OCI-LY3 (cell line): ENCODE results near the gene SYNE2.

Experiments used
- H2AFZ ChIP-seq: fragments of 200-600, 300-600 bp; shearing (Covaris generic); 2 replicates; pipeline ENCODE4 v1.6.0; 2014; ENCODE audit warnings: antibody characterized with exemption, low read depth, low read length
- H3K27ac ChIP-seq: fragments of 200-600, 300-600 bp; sonication (generic); 2 replicates; pipeline ENCODE4 v1.5.1; 2014; ENCODE audit warnings: mild to moderate bottlenecking, low read length, moderate library complexity, mixed read lengths
- H3K27me3 ChIP-seq: fragments of 200-600, 300-600 bp; sonication (generic); 2 replicates; pipeline ENCODE4 v1.6.1; 2014; ENCODE audit warnings: low read depth, low read length, mixed read lengths
- H3K36me3 ChIP-seq: fragments of 200-600, 300-600 bp; sonication (generic); replicated peaks from 2 replicates; pipeline ENCODE3; 2014; ENCODE audit warnings: low read depth, low read length, mixed read lengths
- H3K4me1 ChIP-seq: fragments of 300-600, 200-600 bp; sonication (generic); 2 replicates; pipeline ENCODE4 v1.6.1; 2014; ENCODE audit warnings: low read length, mixed read lengths
- H3K4me2 ChIP-seq: fragments of 200-600, 300-600 bp; sonication (generic); 2 replicates; pipeline ENCODE4 v1.6.1; 2014; ENCODE audit warnings: low read length, mixed read lengths
- H3K4me3 ChIP-seq: fragments of 300-600, 200-600 bp; sonication (generic); 2 replicates; pipeline ENCODE4 v1.5.1; 2014; ENCODE audit warnings: antibody characterized with exemption, mild to moderate bottlenecking, low read length, moderate library complexity
- H3K79me2 ChIP-seq: fragments of 300-600, 200-600 bp; shearing (Covaris generic); 2 replicates; pipeline ENCODE4 v1.6.1; 2014; ENCODE audit warnings: mild to moderate bottlenecking, low read length, mixed read lengths
- H3K9ac ChIP-seq: fragments of 300-600, 200-600 bp; shearing (Covaris generic); 2 replicates; pipeline ENCODE4 v1.6.0; 2014; ENCODE audit warnings: mild to moderate bottlenecking, low read length, moderate library complexity
- H3K9me3 ChIP-seq: fragments of 200-600, 300-600 bp; shearing (Covaris generic); 2 replicates; pipeline ENCODE4 v1.6.1; 2014; ENCODE audit warnings: low read length, mixed read lengths; ENCODE audit not compliant: insufficient read depth
- H4K20me1 ChIP-seq: fragments of 200-600, 300-600 bp; sonication (generic); 2 replicates; pipeline ENCODE4 v1.6.1; 2016; ENCODE audit warnings: low read length, mixed read lengths; ENCODE audit not compliant: insufficient read depth
- EZH2phosphoT487 ChIP-seq: fragments of 200-600 bp; shearing (Covaris generic); IDR thresholded peaks from 2 replicates; pipeline ENCODE4 v1.6.1; 2018; ENCODE audit warnings: antibody characterized with exemption, mixed run types, low read depth
- TF ChIP-seq, protein P1 (sequence below): fragments of 200-600, 300-600 bp; sonication (generic); IDR thresholded peaks from 2 replicates; pipeline ENCODE4 v1.5.1; 2014; ENCODE audit warnings: antibody characterized with exemption, low read length, low read depth

Gene SYNE2

DNA sequence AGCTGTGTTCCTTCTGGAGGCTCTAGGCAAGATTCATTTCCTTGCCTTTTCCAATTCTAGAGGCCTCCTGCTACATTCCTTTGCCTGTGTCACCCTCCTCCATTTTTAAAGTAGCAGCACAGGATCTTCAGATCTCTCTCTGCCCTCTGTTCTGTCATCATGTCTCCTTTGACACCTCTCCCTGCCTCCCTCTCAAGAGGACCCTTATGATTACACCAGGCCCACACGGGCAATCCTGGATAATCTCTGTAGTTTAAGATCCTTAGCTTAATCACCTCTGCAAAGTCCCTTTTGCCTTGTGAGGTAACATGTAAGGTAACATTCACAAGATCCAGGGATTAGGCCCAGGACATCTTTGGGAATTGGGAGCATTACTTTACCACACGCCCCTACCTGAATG lies 155.2 kb downstream of the SYNE2 start:
- H3K4me3 ChIP-seq: no peak overlapping the region
- H3K9me3 ChIP-seq: no peaks in the 10 kb centered on the region
- no peaks in the 10 kb centered on the region for H3K27me3 ChIP-seq
- H3K36me3 ChIP-seq: no peaks in the 10 kb centered on the region
- no peaks in the 10 kb centered on the region for H4K20me1 ChIP-seq
- H3K9ac ChIP-seq: no peak overlapping the region
- no peak overlapping the region for H3K4me2 ChIP-seq
- no peak for TF ChIP-seq EZH2phosphoT487
- TF ChIP-seq, protein P1, sequence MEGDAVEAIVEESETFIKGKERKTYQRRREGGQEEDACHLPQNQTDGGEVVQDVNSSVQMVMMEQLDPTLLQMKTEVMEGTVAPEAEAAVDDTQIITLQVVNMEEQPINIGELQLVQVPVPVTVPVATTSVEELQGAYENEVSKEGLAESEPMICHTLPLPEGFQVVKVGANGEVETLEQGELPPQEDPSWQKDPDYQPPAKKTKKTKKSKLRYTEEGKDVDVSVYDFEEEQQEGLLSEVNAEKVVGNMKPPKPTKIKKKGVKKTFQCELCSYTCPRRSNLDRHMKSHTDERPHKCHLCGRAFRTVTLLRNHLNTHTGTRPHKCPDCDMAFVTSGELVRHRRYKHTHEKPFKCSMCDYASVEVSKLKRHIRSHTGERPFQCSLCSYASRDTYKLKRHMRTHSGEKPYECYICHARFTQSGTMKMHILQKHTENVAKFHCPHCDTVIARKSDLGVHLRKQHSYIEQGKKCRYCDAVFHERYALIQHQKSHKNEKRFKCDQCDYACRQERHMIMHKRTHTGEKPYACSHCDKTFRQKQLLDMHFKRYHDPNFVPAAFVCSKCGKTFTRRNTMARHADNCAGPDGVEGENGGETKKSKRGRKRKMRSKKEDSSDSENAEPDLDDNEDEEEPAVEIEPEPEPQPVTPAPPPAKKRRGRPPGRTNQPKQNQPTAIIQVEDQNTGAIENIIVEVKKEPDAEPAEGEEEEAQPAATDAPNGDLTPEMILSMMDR: no peak
- peaks cover 7% of the 10 kb centered on the region for H3K4me1 ChIP-seq
- H3K27ac ChIP-seq: no peak overlapping the region
- no peak overlapping the region for H2AFZ ChIP-seq
- H3K79me2 ChIP-seq: no peaks in the 10 kb centered on the region

DNA sequence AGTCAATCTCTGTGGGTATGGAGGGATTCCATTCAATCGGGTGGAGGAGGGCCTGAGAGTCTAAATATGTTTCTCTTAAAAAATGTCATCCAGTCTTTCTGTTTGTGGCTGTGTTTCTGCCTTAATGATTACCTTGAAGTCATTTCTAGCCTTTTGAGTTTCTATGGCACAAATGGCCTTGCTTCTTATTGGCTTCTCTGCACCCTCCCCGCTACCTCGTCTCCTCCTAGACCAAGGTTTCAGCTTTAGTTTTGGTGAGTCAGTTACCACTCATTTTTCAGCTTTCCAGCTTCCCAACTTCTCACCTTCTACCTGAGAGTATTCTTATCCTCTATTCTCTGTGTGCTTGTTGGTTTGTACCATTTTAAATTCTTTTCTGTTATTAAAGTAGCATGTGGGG lies 159.2 kb downstream of the SYNE2 start:
- Histone ChIP-seq H2AFZ (no peak overlapping the region), H3K36me3 (no peaks in the 10 kb centered on the region), H3K9ac (no peak overlapping the region), H4K20me1 (no peaks in the 10 kb centered on the region), H3K79me2 (no peaks in the 10 kb centered on the region), H3K4me1 (no peaks in the 10 kb centered on the region), H3K9me3 (no peaks in the 10 kb centered on the region), H3K27ac (no peak overlapping the region), H3K4me3 (no peak overlapping the region), H3K4me2 (no peak overlapping the region), H3K27me3 (no peaks in the 10 kb centered on the region)
- no peak for TF ChIP-seq EZH2phosphoT487
- TF ChIP-seq, protein P1: no peak

GRCh38 chr14:64012720-64013119 lies 159.9 kb downstream of the SYNE2 start:
- TF ChIP-seq, protein P1: no peak
- TF ChIP-seq EZH2phosphoT487: no peak
- H3K4me2 ChIP-seq: no peak overlapping the region

DNA sequence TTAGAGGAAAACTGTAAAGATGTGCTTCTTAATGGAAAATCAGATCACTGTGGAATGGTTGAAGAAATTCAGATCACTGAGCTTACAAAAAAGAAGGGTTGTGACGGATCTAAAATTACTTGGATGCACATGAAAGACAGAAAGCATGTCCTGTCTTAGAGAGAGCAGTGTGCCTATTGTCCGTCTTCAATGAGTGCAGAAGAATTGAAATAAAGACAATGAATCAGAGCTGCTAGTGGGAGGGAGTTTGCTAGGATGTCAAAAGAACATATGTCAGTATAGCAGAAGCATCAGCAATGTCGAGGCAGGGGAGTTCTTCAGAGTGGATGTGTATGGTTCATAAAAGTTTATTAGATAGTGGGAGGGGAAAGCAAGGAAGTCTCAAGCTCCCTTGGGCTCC lies 172.7 kb downstream of the SYNE2 start:
- H3K27me3 ChIP-seq: no peaks in the 10 kb centered on the region
- H3K36me3 ChIP-seq: no peaks in the 10 kb centered on the region
- H3K9ac ChIP-seq: no peak overlapping the region
- no peaks in the 10 kb centered on the region for H3K4me1 ChIP-seq
- no peaks in the 10 kb centered on the region for H4K20me1 ChIP-seq
- H3K27ac ChIP-seq: no peak overlapping the region
- no peaks in the 10 kb centered on the region for H3K79me2 ChIP-seq
- TF ChIP-seq, protein P1: no peak
- TF ChIP-seq EZH2phosphoT487: no peak
- no peak overlapping the region for H2AFZ ChIP-seq
- H3K9me3 ChIP-seq: no peaks in the 10 kb centered on the region
- no peak overlapping the region for H3K4me2 ChIP-seq
- H3K4me3 ChIP-seq: no peak overlapping the region

More at GRCh38 chr14:64012720-64013119, 159.9 kb downstream of the SYNE2 start:
- Histone ChIP-seq H3K27me3 (no peaks in the 10 kb centered on the region), H3K9ac (no peak overlapping the region), H2AFZ (no peak overlapping the region), H3K9me3 (no peaks in the 10 kb centered on the region), H3K4me3 (no peak overlapping the region), H3K4me1 (no peaks in the 10 kb centered on the region), H4K20me1 (no peaks in the 10 kb centered on the region), H3K79me2 (no peaks in the 10 kb centered on the region), H3K27ac (no peak overlapping the region), H3K36me3 (no peaks in the 10 kb centered on the region)
